ENCODE results near the gene ELP4. TPM values are rescaled to one million over a fixed set of nuclear protein-coding genes. Genes with fewer than 3 reads are reported as not detected.
"Not testable (repeated sequence)": the region's sequence is repeated elsewhere in the genome, so short reads cannot be mapped to it uniquely, and the experiment has no call there.

ELP4 gene
- total RNA-seq, 2 experiments from 2014 or later = 20.8 to 23.8 TPM

- Mint-ChIP-seq H3K4me3 (no peak overlapping the region), H3K9me3 (no peaks in the 10 kb centered on the region), H3K27ac (no peak overlapping the region), H3K27me3 (ENCODE audit: low read depth) (no peaks in the 10 kb centered on the region), H3K36me3 (ENCODE audit: low read depth) (peaks cover 28% of the 10 kb centered on the region), H3K4me1 (ENCODE audit: low read depth) (no peaks in the 10 kb centered on the region)
- DNase-seq = no peak
- intact Hi-C loops (cut with micrococcal nuclease) = no loop called here
- CTCF ChIA-PET = no interaction called here
Observed at GRCh38 chr11:31725176-31725575, 215.6 kb downstream of the ELP4 start.

GRCh38 chr11:31728432-31728831 lies 218.9 kb downstream of the ELP4 start:
- intact Hi-C loops (cut with micrococcal nuclease) = no loop called here

GRCh38 chr11:31740131-31740530 lies 230.6 kb downstream of the ELP4 start:
- H3K36me3 Mint-ChIP-seq (ENCODE audit: low read depth) = peaks cover 17% of the 10 kb centered on the region
- DNase-seq = no peak
- intact Hi-C loops (cut with micrococcal nuclease) = no loop called here
- no peak overlapping the region for H3K27ac Mint-ChIP-seq
- no peaks in the 10 kb centered on the region for H3K27me3 Mint-ChIP-seq (ENCODE audit: low read depth)
- peaks cover 31% of the 10 kb centered on the region for H3K9me3 Mint-ChIP-seq
- CTCF ChIA-PET = no interaction called here
- no peak overlapping the region for H3K4me3 Mint-ChIP-seq
- H3K4me1 Mint-ChIP-seq (ENCODE audit: low read depth) = no peaks in the 10 kb centered on the region

More at GRCh38 chr11:31728432-31728831, 218.9 kb downstream of the ELP4 start:
- Mint-ChIP-seq H3K4me1 (ENCODE audit: low read depth) (no peaks in the 10 kb centered on the region), H3K36me3 (ENCODE audit: low read depth) (peaks cover 38% of the 10 kb centered on the region), H3K27me3 (ENCODE audit: low read depth) (no peaks in the 10 kb centered on the region), H3K4me3 (no peak overlapping the region), H3K9me3 (peaks cover 14% of the 10 kb centered on the region), H3K27ac (no peak overlapping the region)
- no peak for DNase-seq
- CTCF ChIA-PET = no interaction called here

DNA sequence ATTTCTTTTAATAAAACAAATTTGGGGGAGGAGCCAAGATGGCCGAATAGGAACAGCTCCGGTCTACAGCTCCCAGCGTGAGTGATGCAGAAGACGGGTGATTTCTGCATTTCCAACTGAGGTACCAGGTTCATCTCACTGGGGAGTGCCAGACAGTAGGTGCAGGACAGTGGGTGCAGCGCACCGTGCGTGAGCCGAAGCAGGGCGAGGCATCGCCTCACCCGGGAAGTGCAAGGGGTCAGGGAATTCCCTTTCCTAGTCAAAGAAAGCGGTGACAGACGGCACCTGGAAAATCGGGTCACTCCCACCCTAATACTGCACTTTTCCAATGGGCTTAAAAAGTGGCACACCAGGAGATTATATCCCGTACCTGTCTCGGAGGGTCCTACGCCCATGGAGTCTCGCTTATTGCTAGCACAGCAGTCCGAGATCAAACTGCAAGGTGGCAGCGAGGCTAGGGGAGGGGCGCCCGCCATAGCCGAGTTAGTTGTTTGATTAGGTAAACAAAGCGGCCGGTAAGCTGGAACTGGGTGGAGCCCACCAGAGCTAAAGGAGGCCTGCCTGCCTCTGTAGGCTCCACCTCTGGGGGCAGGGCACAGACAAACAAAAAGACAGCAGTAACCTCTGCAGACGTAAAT lies 231.3 kb downstream of the ELP4 start:
- H3K4me3 Mint-ChIP-seq; H3K27ac Mint-ChIP-seq; intact Hi-C loops (cut with micrococcal nuclease); CTCF ChIA-PET; DNase-seq; H3K27me3 Mint-ChIP-seq (ENCODE audit: low read depth); H3K4me1 Mint-ChIP-seq (ENCODE audit: low read depth): not testable (repeated sequence)
- Mint-ChIP-seq H3K9me3 (peaks cover 32% of the 10 kb centered on the region), H3K36me3 (ENCODE audit: low read depth) (peaks cover 17% of the 10 kb centered on the region)

GRCh38 chr11:31747581-31747980 lies 238.0 kb downstream of the ELP4 start:
- CTCF ChIA-PET = no interaction called here
- peaks cover 12% of the 10 kb centered on the region for H3K9me3 Mint-ChIP-seq
- no peaks in the 10 kb centered on the region for H3K27me3 Mint-ChIP-seq (ENCODE audit: low read depth)
- no peaks in the 10 kb centered on the region for H3K4me1 Mint-ChIP-seq (ENCODE audit: low read depth)
- DNase-seq = no peak
- intact Hi-C loops (cut with micrococcal nuclease) = no loop called here
- H3K27ac Mint-ChIP-seq = no peak overlapping the region
- no peak overlapping the region for H3K4me3 Mint-ChIP-seq
- H3K36me3 Mint-ChIP-seq (ENCODE audit: low read depth) = peaks cover 6% of the 10 kb centered on the region

- no peak for DNase-seq
- no peaks in the 10 kb centered on the region for H3K4me1 Mint-ChIP-seq (ENCODE audit: low read depth)
- H3K27me3 Mint-ChIP-seq (ENCODE audit: low read depth) = no peaks in the 10 kb centered on the region
- no peaks in the 10 kb centered on the region for H3K9me3 Mint-ChIP-seq
- CTCF ChIA-PET = no interaction called here
- intact Hi-C loops (cut with micrococcal nuclease) = no loop called here
- H3K36me3 Mint-ChIP-seq (ENCODE audit: low read depth) = no peaks in the 10 kb centered on the region
- H3K27ac Mint-ChIP-seq = no peak overlapping the region
- no peak overlapping the region for H3K4me3 Mint-ChIP-seq
Observed at GRCh38 chr11:31757260-31757835, 247.8 kb downstream of the ELP4 start.

DNA sequence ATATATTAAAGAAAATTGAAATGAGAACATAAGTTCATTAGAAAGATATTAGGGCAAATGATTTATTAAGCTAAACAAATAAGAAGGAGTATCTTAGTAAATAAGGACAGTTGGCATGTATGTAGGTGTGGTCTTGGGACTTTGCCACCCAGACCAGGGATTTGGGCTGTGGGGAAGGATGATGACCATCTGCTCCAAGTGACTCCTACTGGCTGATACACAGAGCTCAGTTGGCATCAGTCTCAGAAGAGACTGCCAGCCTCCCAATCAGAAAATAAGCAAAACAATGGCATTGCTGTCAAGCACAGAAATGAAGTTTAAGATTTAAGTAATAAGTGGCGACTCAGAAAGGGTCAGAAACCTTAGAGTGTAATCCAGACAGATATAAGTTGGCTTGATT lies 252.1 kb downstream of the ELP4 start:
- CTCF ChIA-PET = no interaction called here
- H3K4me1 Mint-ChIP-seq (ENCODE audit: low read depth) = no peaks in the 10 kb centered on the region

DNA sequence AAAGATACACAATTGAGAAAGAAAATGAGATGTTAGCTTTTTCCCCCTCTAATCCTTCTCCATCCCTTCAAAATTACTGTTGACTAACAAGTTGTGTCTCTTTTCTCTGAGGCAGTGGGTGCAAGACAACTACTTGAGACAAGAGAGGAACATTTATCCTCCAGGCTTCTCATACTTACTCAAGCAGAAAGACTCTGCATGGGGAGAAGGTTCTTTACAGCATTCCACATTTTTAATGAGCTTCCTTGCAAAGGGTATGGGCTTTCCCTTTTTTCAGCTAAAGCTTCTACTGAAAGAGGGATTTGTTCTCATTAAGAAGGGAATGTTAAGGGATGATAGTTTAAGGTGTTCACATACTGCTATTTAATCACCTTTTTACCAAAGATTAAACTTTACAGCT lies 253.7 kb downstream of the ELP4 start:
- Mint-ChIP-seq H3K4me1 (ENCODE audit: low read depth) (no peaks in the 10 kb centered on the region), H3K9me3 (no peaks in the 10 kb centered on the region), H3K27ac (no peak overlapping the region), H3K36me3 (ENCODE audit: low read depth) (peaks cover 3% of the 10 kb centered on the region), H3K27me3 (ENCODE audit: low read depth) (no peaks in the 10 kb centered on the region), H3K4me3 (no peak overlapping the region)
- CTCF ChIA-PET = no interaction called here
- no peak for DNase-seq
- intact Hi-C loops (cut with micrococcal nuclease) = no loop called here

More for the DNA sequence above, 252.1 kb downstream of the ELP4 start:
- no peaks in the 10 kb centered on the region for H3K9me3 Mint-ChIP-seq
- no peak for DNase-seq
- no peak overlapping the region for H3K4me3 Mint-ChIP-seq
- peaks cover 3% of the 10 kb centered on the region for H3K36me3 Mint-ChIP-seq (ENCODE audit: low read depth)
- no peak overlapping the region for H3K27ac Mint-ChIP-seq
- intact Hi-C loops (cut with micrococcal nuclease) = no loop called here
- H3K27me3 Mint-ChIP-seq (ENCODE audit: low read depth) = no peaks in the 10 kb centered on the region

- no peaks in the 10 kb centered on the region for H3K4me1 Mint-ChIP-seq (ENCODE audit: low read depth)
- CTCF ChIA-PET = no interaction called here
- peaks cover 3% of the 10 kb centered on the region for H3K36me3 Mint-ChIP-seq (ENCODE audit: low read depth)
- H3K4me3 Mint-ChIP-seq = no peak overlapping the region
- no peak overlapping the region for H3K27ac Mint-ChIP-seq
- no peaks in the 10 kb centered on the region for H3K9me3 Mint-ChIP-seq
- no peak for DNase-seq
- intact Hi-C loops (cut with micrococcal nuclease) = no loop called here
- no peaks in the 10 kb centered on the region for H3K27me3 Mint-ChIP-seq (ENCODE audit: low read depth)
Observed at GRCh38 chr11:31764261-31764660, 254.7 kb downstream of the ELP4 start.

- peaks cover 3% of the 10 kb centered on the region for H3K36me3 Mint-ChIP-seq (ENCODE audit: low read depth)
- H3K4me3 Mint-ChIP-seq = no peak overlapping the region
- intact Hi-C loops (cut with micrococcal nuclease) = no loop called here
- no peaks in the 10 kb centered on the region for H3K27me3 Mint-ChIP-seq (ENCODE audit: low read depth)
- DNase-seq = no peak
- H3K4me1 Mint-ChIP-seq (ENCODE audit: low read depth) = no peaks in the 10 kb centered on the region
- no peaks in the 10 kb centered on the region for H3K9me3 Mint-ChIP-seq
- CTCF ChIA-PET = no interaction called here
- H3K27ac Mint-ChIP-seq = no peak overlapping the region
Observed at GRCh38 chr11:31764766-31765165, 255.2 kb downstream of the ELP4 start.

DNA sequence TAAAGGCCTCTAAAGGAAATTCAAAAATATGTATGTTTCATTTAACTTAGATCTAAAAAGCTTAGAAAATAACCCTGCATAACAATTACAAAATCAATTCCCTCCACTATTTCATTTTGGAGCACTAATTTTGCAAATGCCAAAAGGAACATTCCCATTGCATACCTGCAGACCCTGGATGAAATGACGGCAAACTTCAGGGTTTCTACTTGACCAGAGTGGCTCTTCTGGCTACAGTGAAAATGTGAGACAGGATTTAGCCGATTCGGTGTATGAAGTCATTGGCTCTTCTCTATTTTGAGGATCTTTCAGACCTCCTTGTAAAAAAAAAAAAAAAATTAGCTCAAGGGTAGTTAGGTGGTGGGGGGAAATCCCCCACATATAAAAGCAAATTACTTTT lies 257.5 kb downstream of the ELP4 start:
- H3K9me3 Mint-ChIP-seq = no peaks in the 10 kb centered on the region
- no peak for DNase-seq
- intact Hi-C loops (cut with micrococcal nuclease) = no loop called here
- H3K4me1 Mint-ChIP-seq (ENCODE audit: low read depth) = no peaks in the 10 kb centered on the region
- CTCF ChIA-PET = no interaction called here
- no peaks in the 10 kb centered on the region for H3K27me3 Mint-ChIP-seq (ENCODE audit: low read depth)
- no peak overlapping the region for H3K4me3 Mint-ChIP-seq
- peaks cover 9% of the 10 kb centered on the region for H3K36me3 Mint-ChIP-seq (ENCODE audit: low read depth)
- no peak overlapping the region for H3K27ac Mint-ChIP-seq

- CTCF ChIA-PET = no interaction called here
- intact Hi-C loops (cut with micrococcal nuclease) = no loop called here
- no peaks in the 10 kb centered on the region for H3K4me1 Mint-ChIP-seq (ENCODE audit: low read depth)
- no peak overlapping the region for H3K4me3 Mint-ChIP-seq
- DNase-seq = no peak
- H3K9me3 Mint-ChIP-seq = no peaks in the 10 kb centered on the region
- no peak overlapping the region for H3K27ac Mint-ChIP-seq
- no peaks in the 10 kb centered on the region for H3K27me3 Mint-ChIP-seq (ENCODE audit: low read depth)
- peaks cover 11% of the 10 kb centered on the region for H3K36me3 Mint-ChIP-seq (ENCODE audit: low read depth)
Observed at GRCh38 chr11:31767685-31768084, 258.1 kb downstream of the ELP4 start.

DNA sequence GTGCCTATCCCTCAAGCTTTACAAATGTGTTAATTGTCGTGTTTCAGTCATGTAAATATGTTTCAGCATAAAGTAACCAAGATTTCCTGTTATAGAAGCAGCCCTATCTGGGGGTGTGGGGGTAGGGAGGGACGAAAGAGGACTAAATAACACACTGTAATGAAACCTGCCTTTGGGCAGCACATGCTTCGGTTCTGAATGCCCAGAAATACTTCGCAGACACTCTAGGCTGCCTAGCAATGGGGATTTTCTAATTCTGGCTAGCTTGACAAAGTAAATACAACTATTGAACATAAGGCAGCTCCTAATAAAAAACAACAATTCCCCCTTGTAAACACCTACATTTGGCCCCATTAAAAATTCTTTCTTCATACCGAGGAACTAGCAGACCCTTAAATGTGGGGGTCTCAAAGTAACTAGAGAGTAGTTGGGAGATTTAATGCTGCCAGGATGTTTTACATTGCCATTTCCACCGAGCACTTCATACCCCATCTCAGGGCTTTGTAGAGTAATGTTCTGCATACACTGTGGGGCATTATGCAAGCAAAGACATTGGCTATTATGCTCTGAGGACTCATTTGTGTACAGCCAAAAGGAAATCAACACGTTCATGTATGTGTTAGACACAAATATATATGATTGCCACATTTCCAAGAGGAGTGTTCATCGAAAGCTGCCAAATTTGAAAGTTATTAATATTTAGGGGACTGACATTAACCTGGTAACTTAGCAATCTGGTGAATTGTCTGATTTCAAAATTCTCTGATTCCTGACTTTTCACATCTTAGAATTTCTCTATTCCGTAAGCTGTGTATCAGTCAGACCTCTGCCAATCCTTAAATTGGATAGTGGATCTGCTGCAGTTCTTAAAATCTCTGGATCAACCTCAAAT lies 259.4 kb downstream of the ELP4 start:
- Mint-ChIP-seq H3K27ac (no peak overlapping the region), H3K4me1 (ENCODE audit: low read depth) (no peaks in the 10 kb centered on the region), H3K36me3 (ENCODE audit: low read depth) (peaks cover 14% of the 10 kb centered on the region), H3K27me3 (ENCODE audit: low read depth) (no peaks in the 10 kb centered on the region), H3K4me3 (no peak overlapping the region), H3K9me3 (no peaks in the 10 kb centered on the region)
- CTCF ChIA-PET = no interaction called here
- no peak for DNase-seq
- intact Hi-C loops (cut with micrococcal nuclease) = no loop called here

All from activated naive CD4-positive, alpha-beta T cell treated with anti-CD3 and anti-CD28 coated beads for 36 hours (primary cell).